K562 (cell line): Measurements from ENCODE around the gene ALG9. TPM values are rescaled to one million over a fixed set of nuclear protein-coding genes. Genes with fewer than 3 reads are reported as not detected.

Experiments used
- ATAC-seq: fragments of 200-7000 bp; cut with Tn5 transposase; 3 replicates; pipeline ENCODE4 v1.9.1; 2020; ENCODE audit warnings: moderate library complexity
- BruUV-seq: library from RNA; stranded (reverse); fragments of 400-500 nt; replicated peaks from 2 replicates; lab custom pipeline; 2021; lab: Mats Ljungman, UMichigan
- CTCF ChIA-PET: fragments of 300-600 bp; formaldehyde crosslinking; extraction: SDS; loops from one replicate; lab custom pipeline; 2021; ENCODE audit warnings: low intra/inter-chr PET ratio; lab: Yijun Ruan, JAX
- POLR2A ChIA-PET: fragments of 300-600, 350-650 bp; sonication (Branson Sonifier 250); formaldehyde crosslinking; extraction: SDS; loops from one replicate; lab custom pipeline; 2021; ENCODE audit warnings: antibody characterized with exemption, inconsistent platforms; lab: Yijun Ruan, JAX
- DNase-seq, 4 experiments: peaks; one replicate each; pipeline versions ENCODE4 v3.0.0 to v3.0.0-alpha.2; 2011 to 2018; ENCODE audit warnings: low spot score in 3 of 4, mixed read lengths in 3 of 4; ENCODE audit errors: extremely low read depth in 1 of 4
- FAIRE-seq: peaks from 2 replicates; lab custom pipeline; 2011; peaks lifted over from hg19 to GRCh38; lab: Jason Lieb, UNC
- H2AFZ ChIP-seq: 2 replicates; pipeline ENCODE4 v1.6.0; 2011; ENCODE audit warnings: low read depth, low read length, control low read depth, inconsistent platforms
- H3K27ac ChIP-seq: fragments of 200-600 bp; 3 replicates; pipeline ENCODE4 v1.8.0; 2011; ENCODE audit warnings: low read depth, mild to moderate bottlenecking, control low read depth, inconsistent platforms, low read length, moderate library complexity, mixed read lengths; ENCODE audit errors: extremely low read depth
- H3K27me3 ChIP-seq, 2 experiments: fragments of 300-600 bp in 1 of 2; 2 replicates in 1 of 2; 3 replicates in 1 of 2; pipeline versions ENCODE4 v1.6.0 to v1.8.0; 2011; ENCODE audit warnings: inconsistent platforms in 2 of 2, low read length in 2 of 2, mild to moderate bottlenecking in 1 of 2, mixed read lengths in 1 of 2, moderate library complexity in 1 of 2; ENCODE audit not compliant: control insufficient read depth in 2 of 2, insufficient read depth in 2 of 2
- H3K36me3 ChIP-seq: fragments of 300-600 bp; 3 replicates; pipeline ENCODE4 v1.8.0; 2011; ENCODE audit warnings: mild to moderate bottlenecking, low read length, inconsistent platforms; ENCODE audit not compliant: control insufficient read depth, insufficient read depth
- H3K4me1 ChIP-seq, 2 experiments: fragments of 200-600 bp in 1 of 2; replicated peaks in 1 of 2; 2 replicates in 1 of 2; 3 replicates in 1 of 2; pipeline versions ENCODE4 v1.5.1 to v1.8.0; 2011; ENCODE audit warnings: inconsistent platforms in 2 of 2, low read length in 2 of 2, mild to moderate bottlenecking in 1 of 2, mixed read lengths in 1 of 2, moderate library complexity in 1 of 2; ENCODE audit not compliant: control insufficient read depth in 2 of 2, insufficient read depth in 2 of 2
- H3K4me2 ChIP-seq: 2 replicates; pipeline ENCODE4 v1.6.1; 2011; ENCODE audit warnings: low read length, control low read depth, inconsistent platforms, mixed read lengths; ENCODE audit not compliant: insufficient read depth
- H3K4me3 ChIP-seq: fragments of 200-600 bp; sonication (generic), shearing (Covaris generic); 2 replicates; pipeline ENCODE4 v1.5.1; 2016; ENCODE audit warnings: control low read depth, inconsistent platforms
- H3K79me2 ChIP-seq: fragments of 200-600 bp; 3 replicates; pipeline ENCODE4 v1.8.0; 2011; ENCODE audit warnings: low read length, inconsistent platforms; ENCODE audit not compliant: control insufficient read depth, insufficient read depth
- H3K9ac ChIP-seq, 2 experiments: 2 replicates each; pipeline versions ENCODE4 v1.6.0 to v1.6.1; 2011; ENCODE audit warnings: low read depth in 2 of 2, low read length in 2 of 2, control low read depth in 1 of 2, inconsistent platforms in 1 of 2, mild to moderate bottlenecking in 1 of 2, mixed read lengths in 1 of 2; ENCODE audit not compliant: insufficient read depth in 1 of 2
- H3K9me1 ChIP-seq: one replicate; pipeline ENCODE4 v1.6.0; 2011; ENCODE audit warnings: inconsistent platforms, mild to moderate bottlenecking, low read length, moderate library complexity; ENCODE audit not compliant: control insufficient read depth, insufficient read depth
- H3K9me3 ChIP-seq: replicated peaks from 2 replicates; pipeline ENCODE4 v1.5.1; 2011; ENCODE audit warnings: low read depth, low read length, inconsistent platforms; ENCODE audit not compliant: control insufficient read depth, insufficient read depth
- H4K20me1 ChIP-seq: replicated peaks from 2 replicates; pipeline ENCODE4 v1.6.1; 2011; ENCODE audit warnings: low read length, inconsistent platforms, mixed read lengths; ENCODE audit not compliant: control insufficient read depth, insufficient read depth
- ARNT ChIP-seq, 2 experiments: fragments of 450-650 bp; IDR thresholded peaks; 2 replicates each; pipeline ENCODE4 v1.6.1; 2016; ENCODE audit warnings: mild to moderate bottlenecking in 1 of 2
- CREBBP ChIP-seq: IDR thresholded peaks from one replicate; pipeline ENCODE4 v1.6.1; 2012; ENCODE audit warnings: low read depth, mild to moderate bottlenecking, control low read depth, inconsistent platforms, low read length
- MCM2 ChIP-seq: fragments of 450-650 bp; IDR thresholded peaks from 2 replicates; pipeline ENCODE4 v1.6.1; 2017; ENCODE audit warnings: low read depth, mild to moderate bottlenecking
- NCOR1 ChIP-seq: fragments of 450-650 bp; IDR thresholded peaks from 2 replicates; pipeline ENCODE4 v1.6.1; 2016; ENCODE audit warnings: mild to moderate bottlenecking, moderate library complexity
- NFATC3 ChIP-seq: fragments of 450-650 bp; IDR thresholded peaks from 2 replicates; pipeline ENCODE4 v1.6.1; 2017; ENCODE audit warnings: mild to moderate bottlenecking
- PCBP1 ChIP-seq: fragments of 200-400 bp; formaldehyde crosslinking; IDR thresholded peaks from 2 replicates; pipeline ENCODE4 v1.6.1; 2018; ENCODE audit warnings: mild to moderate bottlenecking, low read depth, low read length; ENCODE audit not compliant: poor library complexity, severe bottlenecking
- POLR3A ChIP-seq: IDR thresholded peaks from 2 replicates; pipeline ENCODE4 v1.6.1; 2011; ENCODE audit warnings: borderline replicate concordance, mild to moderate bottlenecking, moderate library complexity; ENCODE audit not compliant: insufficient read length, insufficient read depth; ENCODE audit errors: extremely low read depth
- RBM15 ChIP-seq: fragments of 200-400 bp; formaldehyde crosslinking; IDR thresholded peaks from 2 replicates; pipeline ENCODE4 v1.6.1; 2018; ENCODE audit warnings: mild to moderate bottlenecking, low read length, moderate library complexity; ENCODE audit not compliant: insufficient read depth
- SNRNP70 ChIP-seq: fragments of 200-400 bp; formaldehyde crosslinking; optimal IDR thresholded peaks from 2 replicates; pipeline ENCODE3; 2017; ENCODE audit warnings: low read depth, low read length
- TAF7 ChIP-seq: fragments of 450-650 bp; IDR thresholded peaks from 2 replicates; pipeline ENCODE4 v1.6.1; 2016; ENCODE audit warnings: missing genetic modification characterization, missing compliant biosample characterization
- TCF15 ChIP-seq: fragments of 250-450 bp; sonication (Bioruptor Pico); IDR thresholded peaks from 2 replicates; pipeline ENCODE4 v1.8.0; 2022; ENCODE audit warnings: moderate library complexity, mild to moderate bottlenecking, inconsistent platforms
- ZFX ChIP-seq: sonication (generic); formaldehyde crosslinking; IDR thresholded peaks from 2 replicates; pipeline ENCODE4 v1.8.0; 2022; ENCODE audit warnings: mild to moderate bottlenecking, missing genetic modification reagents, moderate library complexity
- ZNF41 ChIP-seq: fragments of 250-450 bp; sonication (Bioruptor Pico); conservative IDR thresholded peaks from 2 replicates; pipeline ENCODE4 v1.4.0; 2020; ENCODE audit warnings: mild to moderate bottlenecking
- ZNF76 ChIP-seq: fragments of 250-450 bp; sonication (Bioruptor Pico); IDR thresholded peaks from 2 replicates; pipeline ENCODE4 v1.4.0; 2020; ENCODE audit warnings: mild to moderate bottlenecking, moderate library complexity, borderline replicate concordance
- ZZZ3 ChIP-seq: fragments of 450-650 bp; IDR thresholded peaks from 2 replicates; pipeline ENCODE4 v1.6.1; 2016; ENCODE audit warnings: antibody characterized with exemption, mild to moderate bottlenecking, moderate library complexity
- WGBS: fragments of 100-300 bp; shearing (Covaris generic); methylation state at CpG from one replicate; pipeline ENCODE4 v1.1.6; 2016; ENCODE audit warnings: low coverage, mixed read lengths; ENCODE audit not compliant: insufficient coverage; ENCODE audit errors: missing lambda C conversion rate; 5-methylcytosine and 5-hydroxymethylcytosine counted together
- in situ Hi-C: fragments of 300-500 bp; cut with MboI; formaldehyde crosslinking; loops from 4 replicates; pipeline ENCODE4 v1.15.0; 2018; ENCODE audit warnings: inconsistent platforms, mixed read lengths
- intact Hi-C: fragments of 100-400 bp; cut with micrococcal nuclease; formaldehyde crosslinking; loops from 2 replicates; pipeline ENCODE4 v1.14.2; 2022
- polyA plus RNA-seq, 8 experiments: library from polyadenylated mRNA; depleted of rRNA in 4 of 8; stranded (reverse) in 5 of 8; unstranded in 3 of 8; fragments of >200 nt; fragmentation: Nextera tagmentation in 2 of 8; fragmentation: Illumina TruSeq in 1 of 8; extraction: Ambion mirVana in 2 of 8; extraction: Trizol in 1 of 8; gene quantifications; 2 replicates each; pipeline versions ENCODE4 v1.2.1 to v1.2.3, GENCODE V29; 2011 to 2014; ENCODE audit warnings: inconsistent platforms in 1 of 8, missing spikeins in 1 of 8
- total RNA-seq, 7 experiments: library from RNA; depleted of rRNA in 6 of 7; stranded (reverse); fragments of >200 nt in 6 of 7; fragmentation: Illumina TruSeq in 2 of 7; extraction: Trizol in 2 of 7; gene quantifications; 2 replicates each; pipeline versions ENCODE4 v1.2.1 to v1.2.3, GENCODE V29; 2011 to 2021; ENCODE audit warnings: low replicate concordance in 1 of 7

The ALG9 gene
- total and polyA plus RNA-seq, 9 of the 15 experiments (the other 6 are each of a cell fraction or from before 2014, with no cell fraction given): 11.5 to 40.5 (median 24.9) TPM

- POLR2A ChIA-PET: interaction anchor here (0.6 to 0.9 kb wide), 2 partner anchors 12 to 37 kb away, joined by 4 to 6 read pairs; no protein-coding TSS in a partner anchor
Measured at GRCh38 chr11:111759376-111759775, 112.0 kb downstream of the ALG9 start.

GRCh38 chr11:111756097-111756496 lies 115.3 kb downstream of the ALG9 start:
- H3K4me3 ChIP-seq: no peak overlapping the region
- DNase-seq (no peak), ATAC-seq (no peak), FAIRE-seq (no peak)
- no peaks in the 10 kb centered on the region for H3K9me1 ChIP-seq
- in situ Hi-C loops (no loop called here), intact Hi-C loops (no loop called here)
- no peaks in the 10 kb centered on the region for H3K9me3 ChIP-seq
- no peak overlapping the region for H3K4me2 ChIP-seq
- H3K27me3 ChIP-seq: no peaks in the 10 kb centered on the region
- ChIA-PET CTCF (no interaction called here), POLR2A (interaction anchor here (0.6 to 5.3 kb wide), 4 partner anchors 9 to 194 kb away, joined by 3 to 24 read pairs (median 3); partner anchors contain the start of gene PPP2R1B)
- no peak overlapping the region for H2AFZ ChIP-seq
- H3K79me2 ChIP-seq: no peaks in the 10 kb centered on the region
- no peaks in the 10 kb centered on the region for H4K20me1 ChIP-seq
- TF ChIP-seq CREBBP (no peak), ZNF41 (CRISPR knock-in tag) (no peak), TAF7 (tag) (no peak), PCBP1 (no peak), ZFX (no peak), ZZZ3 (no peak), NFATC3 (no peak), SNRNP70 (no peak), MCM2 (no peak)
- 92% methylated on average over 6 of the region's 6 CpGs for WGBS
- peaks cover 87% of the 10 kb centered on the region for H3K36me3 ChIP-seq
- no TSS peak for BruUV-seq
- no peaks in the 10 kb centered on the region for H3K4me1 ChIP-seq
- no peak overlapping the region for H3K9ac ChIP-seq
- H3K27ac ChIP-seq: no peak overlapping the region

More at GRCh38 chr11:111759376-111759775, 112.0 kb downstream of the ALG9 start:
- BruUV-seq: no TSS peak
- Histone ChIP-seq H3K79me2 (peaks cover 11% of the 10 kb centered on the region; the same call in 2 of the 3 replicates), H3K9me1 (no peaks in the 10 kb centered on the region), H3K4me1 (no peaks in the 10 kb centered on the region), H3K9ac (no peak overlapping the region)
- FAIRE-seq: no peak
- TF ChIP-seq ARNT (IDR thresholded peaks at IDR 0.05): no peak
- no peak for TF ChIP-seq RBM15
- TF ChIP-seq TCF15 (CRISPR knock-in tag): no peak
- TF ChIP-seq POLR3A: no peak
- no peak for TF ChIP-seq NCOR1
- TF ChIP-seq ZNF76 (CRISPR knock-in tag): no peak
- TF ChIP-seq, all 486 proteins: peak for 0
- Histone ChIP-seq H3K4me3 (no peak overlapping the region), H4K20me1 (no peaks in the 10 kb centered on the region), H3K36me3 (peaks cover 88% of the 10 kb centered on the region), H3K27ac (no peak overlapping the region), H2AFZ (no peak overlapping the region), H3K27me3 (no peaks in the 10 kb centered on the region), H3K4me2 (no peak overlapping the region), H3K9me3 (no peaks in the 10 kb centered on the region)
- intact Hi-C loops: no loop called here
- CTCF ChIA-PET: no interaction called here
- DNase-seq: no peak
- in situ Hi-C loops: no loop called here
- no peak for ATAC-seq
